ENCODE measurements around the gene HDDC2.

The HDDC2 gene

GRCh38 chr6:125269328-125269985, 32.3 kb downstream of the HDDC2 start:
- H3K27ac Mint-ChIP-seq, result no peak overlapping the region
- peaks cover 35% of the 10 kb centered on the region for H3K36me3 Mint-ChIP-seq (ENCODE audit: low read depth)
- no peaks in the 10 kb centered on the region for H3K27me3 Mint-ChIP-seq
- no peaks in the 10 kb centered on the region for H3K9me3 Mint-ChIP-seq
- no peak for DNase-seq
- no peak overlapping the region for H3K4me3 Mint-ChIP-seq
- H3K4me1 Mint-ChIP-seq (ENCODE audit: low read depth), result no peaks in the 10 kb centered on the region

GRCh38 chr6:125268765-125269164, 33.0 kb downstream of the HDDC2 start:
- H3K4me3 Mint-ChIP-seq, result no peak overlapping the region
- no peaks in the 10 kb centered on the region for H3K4me1 Mint-ChIP-seq (ENCODE audit: low read depth)
- DNase-seq, result no peak
- peaks cover 28% of the 10 kb centered on the region for H3K36me3 Mint-ChIP-seq (ENCODE audit: low read depth)
- no peaks in the 10 kb centered on the region for H3K27me3 Mint-ChIP-seq
- no peaks in the 10 kb centered on the region for H3K9me3 Mint-ChIP-seq
- H3K27ac Mint-ChIP-seq, result no peak overlapping the region

- Mint-ChIP-seq H3K4me3 (no peak overlapping the region), H3K9me3 (no peaks in the 10 kb centered on the region), H3K36me3 (ENCODE audit: low read depth) (peaks cover 20% of the 10 kb centered on the region), H3K27me3 (no peaks in the 10 kb centered on the region), H3K4me1 (ENCODE audit: low read depth) (no peaks in the 10 kb centered on the region), H3K27ac (no peak overlapping the region)
- no peak for DNase-seq
These were observed 33.8 kb downstream of the HDDC2 start for GRCh38 chr6:125267806-125268523.

GRCh38 chr6:125264476-125264875, 37.3 kb downstream of the HDDC2 start:
- H3K4me3 Mint-ChIP-seq, result no peak overlapping the region
- no peak overlapping the region for H3K27ac Mint-ChIP-seq
- no peaks in the 10 kb centered on the region for H3K4me1 Mint-ChIP-seq (ENCODE audit: low read depth)
- DNase-seq, result no peak
- H3K36me3 Mint-ChIP-seq (ENCODE audit: low read depth), result no peaks in the 10 kb centered on the region
- no peaks in the 10 kb centered on the region for H3K9me3 Mint-ChIP-seq
- no peaks in the 10 kb centered on the region for H3K27me3 Mint-ChIP-seq

- H3K4me3 Mint-ChIP-seq, result no peak overlapping the region
- DNase-seq, result no peak
- no peaks in the 10 kb centered on the region for H3K4me1 Mint-ChIP-seq (ENCODE audit: low read depth)
- no peaks in the 10 kb centered on the region for H3K9me3 Mint-ChIP-seq
- H3K36me3 Mint-ChIP-seq (ENCODE audit: low read depth), result no peaks in the 10 kb centered on the region
- no peaks in the 10 kb centered on the region for H3K27me3 Mint-ChIP-seq
- peak overlapping the region; percentile 14 for H3K27ac Mint-ChIP-seq
These were observed 39.5 kb downstream of the HDDC2 start for GRCh38 chr6:125262016-125263013.

- no peak for DNase-seq
- no peaks in the 10 kb centered on the region for H3K36me3 Mint-ChIP-seq (ENCODE audit: low read depth)
- no peak overlapping the region for H3K27ac Mint-ChIP-seq
- no peaks in the 10 kb centered on the region for H3K27me3 Mint-ChIP-seq
- H3K4me3 Mint-ChIP-seq, result no peak overlapping the region
- no peaks in the 10 kb centered on the region for H3K4me1 Mint-ChIP-seq (ENCODE audit: low read depth)
- no peaks in the 10 kb centered on the region for H3K9me3 Mint-ChIP-seq
These were observed 42.4 kb downstream of the HDDC2 start for GRCh38 chr6:125259354-125259736.

GRCh38 chr6:125258651-125259353, 43.0 kb downstream of the HDDC2 start:
- no peak for DNase-seq
- Mint-ChIP-seq H3K9me3 (no peaks in the 10 kb centered on the region), H3K4me3 (no peak overlapping the region)

GRCh38 chr6:125257351-125257750, 44.4 kb downstream of the HDDC2 start:
- Mint-ChIP-seq H3K4me1 (ENCODE audit: low read depth) (no peaks in the 10 kb centered on the region), H3K27me3 (no peaks in the 10 kb centered on the region), H3K9me3 (no peaks in the 10 kb centered on the region), H3K27ac (no peak overlapping the region), H3K36me3 (ENCODE audit: low read depth) (no peaks in the 10 kb centered on the region), H3K4me3 (no peak overlapping the region)
- DNase-seq, result no peak

More at GRCh38 chr6:125258651-125259353, 43.0 kb downstream of the HDDC2 start:
- Mint-ChIP-seq H3K27ac (no peak overlapping the region), H3K36me3 (ENCODE audit: low read depth) (no peaks in the 10 kb centered on the region), H3K27me3 (no peaks in the 10 kb centered on the region), H3K4me1 (ENCODE audit: low read depth) (no peaks in the 10 kb centered on the region)

GRCh38 chr6:125255201-125255600, 46.6 kb downstream of the HDDC2 start:
- Mint-ChIP-seq H3K4me3 (no peak overlapping the region), H3K36me3 (ENCODE audit: low read depth) (no peaks in the 10 kb centered on the region), H3K27me3 (no peaks in the 10 kb centered on the region), H3K27ac (no peak overlapping the region), H3K9me3 (no peaks in the 10 kb centered on the region), H3K4me1 (ENCODE audit: low read depth) (no peaks in the 10 kb centered on the region)
- DNase-seq, result no peak

GRCh38 chr6:125254321-125254720, 47.4 kb downstream of the HDDC2 start:
- Mint-ChIP-seq H3K4me3 (no peak overlapping the region), H3K27ac (no peak overlapping the region), H3K9me3 (no peaks in the 10 kb centered on the region), H3K4me1 (ENCODE audit: low read depth) (no peaks in the 10 kb centered on the region), H3K36me3 (ENCODE audit: low read depth) (no peaks in the 10 kb centered on the region), H3K27me3 (no peaks in the 10 kb centered on the region)
- DNase-seq, result no peak

GRCh38 chr6:125253881-125254280, 47.9 kb downstream of the HDDC2 start:
- no peaks in the 10 kb centered on the region for H3K27me3 Mint-ChIP-seq
- H3K27ac Mint-ChIP-seq, result no peak overlapping the region
- no peaks in the 10 kb centered on the region for H3K4me1 Mint-ChIP-seq (ENCODE audit: low read depth)
- H3K4me3 Mint-ChIP-seq, result no peak overlapping the region
- H3K36me3 Mint-ChIP-seq (ENCODE audit: low read depth), result no peaks in the 10 kb centered on the region
- no peak for DNase-seq
- no peaks in the 10 kb centered on the region for H3K9me3 Mint-ChIP-seq

GRCh38 chr6:125252891-125253290, 48.9 kb downstream of the HDDC2 start:
- DNase-seq, result no peak
- Mint-ChIP-seq H3K36me3 (ENCODE audit: low read depth) (no peaks in the 10 kb centered on the region), H3K4me1 (ENCODE audit: low read depth) (no peaks in the 10 kb centered on the region), H3K27me3 (peaks cover 3% of the 10 kb centered on the region), H3K9me3 (no peaks in the 10 kb centered on the region), H3K27ac (no peak overlapping the region), H3K4me3 (no peak overlapping the region)

- no peaks in the 10 kb centered on the region for H3K4me1 Mint-ChIP-seq (ENCODE audit: low read depth)
- DNase-seq, result no peak
- no peak overlapping the region for H3K4me3 Mint-ChIP-seq
- H3K36me3 Mint-ChIP-seq (ENCODE audit: low read depth), result no peaks in the 10 kb centered on the region
- H3K9me3 Mint-ChIP-seq, result no peaks in the 10 kb centered on the region
- peaks cover 7% of the 10 kb centered on the region for H3K27me3 Mint-ChIP-seq
- H3K27ac Mint-ChIP-seq, result no peak overlapping the region
These were observed 50.1 kb downstream of the HDDC2 start for GRCh38 chr6:125251516-125252220.

GRCh38 chr6:125250511-125250910, 51.3 kb downstream of the HDDC2 start:
- no peaks in the 10 kb centered on the region for H3K4me1 Mint-ChIP-seq (ENCODE audit: low read depth)
- H3K9me3 Mint-ChIP-seq, result no peaks in the 10 kb centered on the region
- no peak overlapping the region for H3K4me3 Mint-ChIP-seq
- H3K27ac Mint-ChIP-seq, result no peak overlapping the region
- H3K27me3 Mint-ChIP-seq, result peaks cover 7% of the 10 kb centered on the region
- DNase-seq, result no peak
- no peaks in the 10 kb centered on the region for H3K36me3 Mint-ChIP-seq (ENCODE audit: low read depth)

Data from activated T-cell treated with anti-CD3 and anti-CD28 coated beads, Interleukin-2, amount 50 U/mL, for 24 hours (primary cell).